8988T (cell line): ENCODE results near the gene DTX4.

Experiments used
- DNase-seq: peaks from one replicate; pipeline ENCODE4 v3.0.0; 2011

Gene DTX4

DNA sequence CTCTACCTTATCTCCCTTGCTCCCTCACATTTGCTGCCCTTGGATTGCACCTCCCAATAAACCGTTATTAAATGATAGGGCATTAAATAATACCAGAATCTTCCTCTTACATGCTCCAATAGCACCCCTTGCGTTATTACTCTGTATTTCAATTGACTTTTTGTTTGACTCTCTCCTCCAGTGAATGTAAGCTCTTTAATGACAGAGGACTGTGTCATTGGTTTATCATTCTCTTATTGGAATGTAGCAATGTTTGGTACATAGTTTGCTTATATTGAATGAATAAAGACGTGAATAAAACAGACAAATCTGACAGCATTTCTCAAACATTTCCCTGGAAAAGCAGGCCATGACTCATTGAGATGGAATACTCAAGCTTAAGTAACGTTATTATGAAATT, 49.5 kb downstream of the DTX4 start:
- no peak for DNase-seq

DNA sequence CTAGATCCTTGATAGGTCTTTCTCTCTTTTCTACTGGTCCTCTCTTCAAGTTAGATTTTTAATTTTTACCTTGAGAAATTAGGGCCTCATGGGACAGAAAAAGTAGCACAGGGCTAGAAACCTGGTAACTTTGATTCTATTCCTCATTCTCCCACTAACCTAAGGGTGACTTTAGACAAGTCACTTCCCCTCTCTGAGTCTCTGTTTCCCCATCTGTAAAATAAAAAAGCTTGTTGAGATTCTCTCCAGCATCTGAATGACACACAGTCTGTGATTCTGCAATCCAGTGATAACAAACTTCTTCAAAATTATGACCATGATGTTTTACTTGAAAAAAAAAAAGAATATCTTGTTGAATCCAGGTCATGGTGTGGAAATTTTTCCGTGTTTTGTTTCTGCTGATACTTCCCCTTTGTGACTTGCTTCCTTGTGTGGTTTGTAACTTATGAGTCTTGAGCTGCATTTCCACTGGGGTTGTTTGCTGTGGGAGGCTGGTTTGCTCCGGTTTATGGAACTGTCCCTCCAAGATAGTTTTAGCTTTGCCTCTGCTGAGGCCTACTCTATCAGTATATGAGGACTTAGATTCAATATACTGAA, 50.6 kb downstream of the DTX4 start:
- DNase-seq, result no peak

DNA sequence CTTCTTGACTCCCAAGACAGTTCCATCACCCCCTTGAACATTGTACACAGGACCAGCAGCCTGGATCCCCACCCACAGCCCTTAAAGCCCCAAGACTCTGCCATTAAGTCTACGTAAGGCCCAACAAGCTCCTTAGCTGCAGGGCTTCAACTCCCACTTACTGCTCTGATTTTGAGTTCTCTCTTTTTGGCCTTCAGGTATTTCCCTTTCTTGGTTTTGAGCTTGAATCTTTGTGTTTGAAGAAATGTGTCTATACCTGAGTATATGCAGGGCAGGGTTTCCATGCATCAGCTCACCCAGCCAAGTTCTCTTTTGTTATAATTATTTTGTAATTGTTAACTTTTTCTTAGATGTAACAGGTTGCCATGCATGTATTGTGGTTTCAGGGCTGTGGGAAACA, 51.2 kb downstream of the DTX4 start:
- no peak for DNase-seq

DNA sequence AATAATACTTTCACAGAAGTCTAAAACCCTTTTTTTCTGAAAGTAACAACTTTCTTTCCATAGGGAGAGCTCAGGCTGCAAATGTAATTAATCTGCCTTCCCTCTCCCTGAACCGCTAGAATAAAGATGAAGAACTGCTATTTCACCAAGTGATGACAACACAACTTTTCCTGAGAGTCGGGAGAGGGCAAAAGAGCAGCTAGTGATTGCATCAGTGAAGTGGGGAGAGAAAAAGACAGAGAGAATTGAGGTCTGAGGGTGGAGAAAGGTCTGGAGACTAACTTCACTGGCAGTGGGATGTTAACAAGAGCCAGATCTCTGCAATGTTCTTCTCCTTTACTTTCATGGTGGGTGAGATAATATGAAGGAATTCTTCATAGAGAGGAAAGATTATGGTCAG, 51.7 kb downstream of the DTX4 start:
- DNase-seq, result no peak

DNA sequence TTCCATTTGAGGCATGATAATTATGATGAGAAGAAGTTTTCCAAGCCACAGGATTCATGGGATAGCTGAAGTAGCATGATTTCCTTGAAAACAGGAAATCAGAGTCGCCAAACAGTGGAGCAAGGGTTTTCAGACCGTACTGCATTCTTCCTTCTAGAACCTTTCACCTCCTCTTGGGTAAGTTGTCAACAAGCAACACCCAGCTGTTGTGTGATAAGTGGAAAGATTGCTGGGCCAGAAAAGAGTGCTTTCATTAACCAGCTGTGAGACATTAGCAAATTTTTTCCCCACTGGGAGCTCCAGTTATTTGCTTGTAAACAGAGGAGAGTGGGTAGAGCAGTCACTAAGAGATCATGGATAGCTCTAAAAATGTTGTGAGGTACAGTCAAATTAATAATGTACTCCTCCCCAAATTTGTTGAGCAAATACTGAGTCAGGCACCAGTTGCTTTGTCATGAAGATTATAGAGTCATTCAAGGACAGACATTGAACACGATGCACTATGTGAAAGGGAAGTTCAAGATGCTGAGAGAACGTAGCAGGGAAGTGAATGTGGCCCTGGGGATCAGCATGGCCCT, 52.5 kb downstream of the DTX4 start:
- no peak for DNase-seq

DNA sequence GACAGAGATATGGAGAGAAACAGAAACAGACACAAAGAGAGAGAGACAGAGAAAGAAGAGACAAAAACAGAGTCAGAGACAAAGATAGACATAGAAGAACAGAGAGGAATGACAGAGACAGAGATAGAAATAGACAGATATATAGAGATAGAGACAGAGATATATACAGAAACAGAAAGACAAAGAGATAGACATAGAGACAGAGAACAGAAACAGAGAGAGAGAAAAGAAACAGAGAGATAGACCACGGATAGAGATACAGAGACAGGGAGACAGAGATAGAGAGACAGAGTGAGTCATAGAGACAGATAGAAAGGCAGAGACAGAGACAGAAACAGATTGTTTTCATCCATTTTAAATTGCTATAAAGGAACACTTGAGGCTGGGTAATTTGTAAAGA, 53.1 kb downstream of the DTX4 start:
- no peak for DNase-seq

DNA sequence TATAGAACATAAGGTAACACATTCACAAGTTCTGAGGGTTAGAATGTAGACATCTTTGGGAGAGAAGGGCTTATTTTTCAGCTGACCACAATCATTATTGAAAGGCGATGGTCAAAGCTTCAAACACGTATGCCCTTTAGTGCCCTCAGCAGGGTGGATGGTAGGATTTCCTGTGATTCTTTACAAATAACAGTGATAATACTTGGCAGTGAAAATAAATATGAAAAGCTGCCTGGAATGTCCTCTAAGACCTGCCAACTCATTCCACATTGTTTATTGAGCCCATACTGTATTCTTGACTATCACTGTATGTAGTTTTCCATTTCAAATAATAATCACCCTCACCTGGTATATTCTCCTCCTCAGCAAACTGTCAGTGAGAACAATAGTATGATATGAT, 54.5 kb downstream of the DTX4 start:
- no peak for DNase-seq

DNA sequence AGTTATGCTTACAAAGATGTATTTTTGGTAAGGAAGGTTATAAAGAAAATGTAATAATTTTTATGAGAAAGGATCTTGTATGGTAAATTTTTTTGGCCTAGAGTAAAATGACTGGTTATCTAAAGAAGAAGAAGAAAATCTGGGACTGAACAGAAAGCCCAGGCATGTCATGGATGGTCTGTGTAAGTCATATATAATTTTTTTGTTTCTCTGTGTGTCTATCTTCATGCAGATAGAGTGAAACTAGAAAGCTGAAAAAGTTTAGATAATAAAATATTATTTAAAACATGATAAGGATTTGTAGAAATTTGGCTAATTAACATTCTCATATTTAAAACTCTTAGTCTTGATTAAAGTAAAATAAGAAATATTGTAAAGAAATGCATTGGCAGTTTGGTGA, 68.4 kb downstream of the DTX4 start:
- DNase-seq, result no peak

DNA sequence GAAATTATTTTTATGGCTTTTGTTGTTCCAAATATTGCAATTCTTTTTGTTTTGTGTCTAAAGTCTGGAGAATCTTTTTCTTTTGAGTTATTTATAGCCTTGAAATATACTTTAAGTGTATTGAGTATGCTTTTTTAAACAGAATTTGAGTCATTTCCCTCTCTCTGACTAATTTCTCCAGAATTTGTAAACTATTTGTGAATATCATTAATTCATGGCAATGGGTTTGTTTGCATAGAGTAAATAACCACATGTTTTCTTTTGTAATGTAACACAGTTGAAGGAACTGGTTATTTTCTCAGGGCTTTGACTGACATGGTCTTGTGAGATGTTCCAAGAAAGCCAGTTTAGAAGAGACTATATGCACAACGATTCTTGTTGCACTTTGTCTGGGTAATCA, 71.7 kb downstream of the DTX4 start:
- DNase-seq, result no peak

DNA sequence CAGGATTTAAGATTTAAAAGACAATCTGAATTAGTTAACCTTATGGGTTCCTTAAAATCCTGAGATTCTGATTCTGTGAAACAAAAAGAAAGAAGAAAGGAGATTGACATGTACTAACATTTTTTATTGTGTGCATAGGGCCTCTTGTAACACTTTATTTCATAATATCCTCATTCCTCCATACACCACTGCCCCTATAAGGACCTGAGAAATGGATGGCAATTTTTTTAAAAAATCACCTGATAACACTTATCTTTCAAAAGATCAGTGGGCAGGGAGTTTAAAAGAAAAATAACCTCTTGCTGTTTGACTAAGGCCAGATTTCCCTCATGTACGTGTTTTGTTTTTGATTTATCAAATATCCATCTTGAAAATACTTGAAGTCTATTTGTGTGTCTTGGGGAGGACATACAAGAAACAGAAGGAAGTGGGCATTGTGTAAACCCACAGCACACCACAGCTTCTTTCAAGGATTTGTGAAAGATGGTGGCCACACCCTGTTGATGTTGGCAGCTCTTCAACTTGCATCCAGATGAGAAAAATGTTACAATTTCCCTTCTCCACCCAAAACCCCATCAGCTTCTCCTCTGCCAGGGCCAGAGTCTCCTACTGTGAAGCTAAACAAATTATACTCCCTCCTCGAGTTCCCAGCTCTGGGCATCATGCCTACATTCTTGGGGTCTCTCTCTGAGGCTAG, 75.7 kb downstream of the DTX4 start:
- no peak for DNase-seq

DNA sequence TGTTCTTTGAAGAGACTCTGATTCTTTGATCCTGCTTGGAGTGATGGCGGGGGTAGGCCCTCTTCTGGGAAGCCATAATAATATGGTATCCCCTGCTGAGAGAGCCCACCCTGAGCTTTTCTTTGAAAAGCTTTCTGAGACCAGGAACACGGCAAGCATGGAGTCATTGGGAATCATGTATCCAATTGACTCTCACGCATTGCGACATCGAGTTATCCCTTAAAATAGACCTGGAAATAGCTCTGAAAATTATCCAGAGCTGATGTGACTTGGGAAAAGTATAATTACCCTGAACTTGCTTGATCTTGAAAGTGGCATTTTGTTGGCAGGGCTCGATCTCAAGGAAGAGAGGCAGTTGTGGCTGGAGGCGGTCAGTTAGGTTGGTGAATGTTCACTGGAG, 77.6 kb downstream of the DTX4 start:
- no peak for DNase-seq

DNA sequence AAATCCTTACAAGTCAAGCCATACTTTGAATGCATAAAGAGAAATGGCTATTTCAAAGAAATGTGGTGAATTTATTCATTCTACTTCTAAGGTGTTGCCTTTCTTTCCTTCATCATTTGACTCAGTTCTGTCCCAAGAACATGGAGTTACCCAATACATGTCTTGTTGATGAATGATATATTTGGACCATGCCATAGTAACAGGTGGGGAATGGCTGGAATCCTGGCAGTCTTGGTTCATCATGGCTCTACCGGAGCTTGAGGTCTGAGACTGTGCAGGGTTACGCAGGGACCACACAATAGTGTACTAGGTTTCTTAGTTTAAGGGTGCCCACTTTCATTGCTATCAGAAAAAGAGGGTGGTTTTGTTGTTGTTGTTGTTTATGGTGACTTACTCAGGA, 81.1 kb downstream of the DTX4 start:
- no peak for DNase-seq

DNA sequence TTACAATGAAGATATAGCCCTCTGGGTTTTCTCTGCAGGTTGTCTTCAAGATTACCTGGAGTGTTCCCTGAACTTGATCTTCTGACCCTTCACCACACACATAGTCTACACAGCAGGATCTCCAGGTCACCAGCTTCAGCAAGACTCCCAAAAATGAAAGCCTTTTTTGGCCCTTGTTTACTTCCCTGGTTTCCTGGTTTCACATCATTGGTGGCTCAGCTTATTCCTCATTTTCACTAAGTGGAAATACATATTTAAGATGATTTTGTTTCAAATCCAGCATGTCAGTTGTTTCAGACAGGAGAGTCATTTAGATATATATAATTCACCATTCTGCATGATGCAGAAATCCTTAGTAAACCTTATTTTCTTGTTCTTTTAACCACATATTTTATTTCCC, 82.4 kb downstream of the DTX4 start:
- DNase-seq, result no peak

DNA sequence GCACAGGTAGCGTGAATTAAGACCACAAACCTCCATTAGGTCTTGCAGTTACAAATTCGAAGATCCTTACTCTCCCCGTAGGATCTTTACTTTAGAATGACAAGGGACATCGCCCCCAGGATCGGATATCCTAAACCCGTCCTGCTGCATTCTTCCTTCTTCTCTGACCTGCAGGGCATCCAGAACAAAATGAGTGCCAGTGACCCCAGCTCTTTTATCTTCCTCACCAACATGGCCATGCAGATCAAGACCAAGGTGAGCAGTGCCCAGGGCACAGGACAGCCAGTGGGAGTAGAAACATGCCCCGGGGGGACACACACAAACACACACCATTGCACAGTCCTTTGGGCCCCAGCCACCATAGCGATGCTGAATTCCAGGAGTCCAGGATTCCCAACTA, 83.3 kb downstream of the DTX4 start:
- DNase-seq, result no peak
